ENCODE data around the gene MRAS. TPM values are rescaled to one million over a fixed set of nuclear protein-coding genes. Genes with fewer than 3 reads are reported as not detected.

MRAS gene
- total and polyA plus RNA-seq, 2 experiments from 2014 or later, result 16.5 to 17.9 TPM

Other genes with a start within 250 kb of the MRAS start
- 7.5 and 15.7 TPM in 2 replicates for gene DZIP1L, start 233.0 kb upstream of the MRAS start, total RNA-seq
- gene DZIP1L, start 233.0 kb upstream of the MRAS start, polyA plus RNA-seq, result 4.0 and 12.8 TPM in 2 replicates
- gene A4GNT, start 216.2 kb upstream of the MRAS start, total RNA-seq, result 0.16 and 0.67 TPM in 2 replicates
- gene A4GNT, start 216.2 kb upstream of the MRAS start, polyA plus RNA-seq, result 0.28 TPM in 1 of 2 replicates, not detected in the other
- gene DBR1, start 173.7 kb upstream of the MRAS start, total RNA-seq, result 13.8 and 14.3 TPM in 2 replicates
- gene DBR1, start 173.7 kb upstream of the MRAS start, polyA plus RNA-seq, result 8.2 and 8.6 TPM in 2 replicates
- 47.0 and 52.4 TPM in 2 replicates for gene ARMC8, start 161.3 kb upstream of the MRAS start, total RNA-seq
- 44.0 and 46.4 TPM in 2 replicates for gene ARMC8, start 161.3 kb upstream of the MRAS start, polyA plus RNA-seq
- not detected in 2 replicates for gene NME9, start 18.7 kb upstream of the MRAS start, total RNA-seq
- gene NME9, start 18.7 kb upstream of the MRAS start, polyA plus RNA-seq, result 0.85 and 1.0 TPM in 2 replicates
- gene ESYT3, start 86.0 kb downstream of the MRAS start, total RNA-seq, result 0.60 and 1.1 TPM in 2 replicates
- gene ESYT3, start 86.0 kb downstream of the MRAS start, polyA plus RNA-seq, result 0.47 TPM in 1 of 2 replicates, not detected in the other
- gene CEP70, start 245.7 kb downstream of the MRAS start, total RNA-seq, result 21.7 and 25.4 TPM in 2 replicates
- 11.6 and 12.2 TPM in 2 replicates for gene CEP70, start 245.7 kb downstream of the MRAS start, polyA plus RNA-seq